PC-9 (cell line): Measurements from ENCODE around the gene KCNC1.

ENCODE experiments used
- EZH2 ChIP-seq: fragments of 200-600 bp; sonication (generic); IDR thresholded peaks from 2 replicates; pipeline ENCODE4 v1.8.0; 2017; ENCODE audit warnings: antibody characterized with exemption, low read depth
- TF ChIP-seq, protein P1 (sequence below): fragments of 200-600 bp; sonication (generic); conservative IDR thresholded peaks from 2 replicates; pipeline ENCODE4 v1.6.1; 2017; ENCODE audit warnings: mixed run types, antibody characterized with exemption, mild to moderate bottlenecking, moderate library complexity

- TF ChIP-seq, protein P1, sequence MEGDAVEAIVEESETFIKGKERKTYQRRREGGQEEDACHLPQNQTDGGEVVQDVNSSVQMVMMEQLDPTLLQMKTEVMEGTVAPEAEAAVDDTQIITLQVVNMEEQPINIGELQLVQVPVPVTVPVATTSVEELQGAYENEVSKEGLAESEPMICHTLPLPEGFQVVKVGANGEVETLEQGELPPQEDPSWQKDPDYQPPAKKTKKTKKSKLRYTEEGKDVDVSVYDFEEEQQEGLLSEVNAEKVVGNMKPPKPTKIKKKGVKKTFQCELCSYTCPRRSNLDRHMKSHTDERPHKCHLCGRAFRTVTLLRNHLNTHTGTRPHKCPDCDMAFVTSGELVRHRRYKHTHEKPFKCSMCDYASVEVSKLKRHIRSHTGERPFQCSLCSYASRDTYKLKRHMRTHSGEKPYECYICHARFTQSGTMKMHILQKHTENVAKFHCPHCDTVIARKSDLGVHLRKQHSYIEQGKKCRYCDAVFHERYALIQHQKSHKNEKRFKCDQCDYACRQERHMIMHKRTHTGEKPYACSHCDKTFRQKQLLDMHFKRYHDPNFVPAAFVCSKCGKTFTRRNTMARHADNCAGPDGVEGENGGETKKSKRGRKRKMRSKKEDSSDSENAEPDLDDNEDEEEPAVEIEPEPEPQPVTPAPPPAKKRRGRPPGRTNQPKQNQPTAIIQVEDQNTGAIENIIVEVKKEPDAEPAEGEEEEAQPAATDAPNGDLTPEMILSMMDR, result no peak
- TF ChIP-seq EZH2, result no peak
Measured at GRCh38 chr11:17775035-17775348, 40.4 kb downstream of the KCNC1 start.
